Pulmonary artery endothelial cell (primary cell): Measurements from ENCODE around the gene SLC35F3. TPM values are rescaled to one million over a fixed set of nuclear protein-coding genes. Genes with fewer than 3 reads are reported as not detected.

Source experiments
- DNase-seq: peaks from one replicate; pipeline ENCODE4 v3.0.0-alpha.2; 2011; ENCODE audit warnings: low read depth, low spot score
- total RNA-seq: library from RNA; depleted of rRNA; stranded (reverse); fragments of >200 nt; gene quantifications from 2 replicates; pipeline ENCODE4 v1.2.3, GENCODE V29; 2014

SLC35F3 gene
- total RNA-seq, 1 donor from 2014 or later = not detected

DNA sequence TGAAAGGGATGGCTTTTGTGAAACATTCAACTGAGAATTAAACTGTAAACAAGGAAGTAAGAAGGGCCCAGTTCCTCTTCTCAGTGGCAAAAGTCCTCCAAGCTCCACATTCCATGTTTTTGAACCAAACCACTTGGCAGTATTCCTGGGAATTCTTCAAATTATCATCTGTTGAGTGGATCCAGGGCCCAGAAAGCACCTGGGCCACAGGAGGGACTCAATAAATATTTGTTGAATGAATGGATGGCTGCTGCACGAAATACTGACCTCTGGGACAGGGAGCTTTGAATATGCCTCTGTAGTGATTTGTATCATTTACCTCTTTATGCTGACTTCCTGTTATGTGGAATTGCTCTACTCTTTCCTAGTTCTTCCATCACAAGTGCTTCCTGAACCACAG is 4.7 kb downstream of the SLC35F3 start:
- DNase-seq = no peak

DNA sequence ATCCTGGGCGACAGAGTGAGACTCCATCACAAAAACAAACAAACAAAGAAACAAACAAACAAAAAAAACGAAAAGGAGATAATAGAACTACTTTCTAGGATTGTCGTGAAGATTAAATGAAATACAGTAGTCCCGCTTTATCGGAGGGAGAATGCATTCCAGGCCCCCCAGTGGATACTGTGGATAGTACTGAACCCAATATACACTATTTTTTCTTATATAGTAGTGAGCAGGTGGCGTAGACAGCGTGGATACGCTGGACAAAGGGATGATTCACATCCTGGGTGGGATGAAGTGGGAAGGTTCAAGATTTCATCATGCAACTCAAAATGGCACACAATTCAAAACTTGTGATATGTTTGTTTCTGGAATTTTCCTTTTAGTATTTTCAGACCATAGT is 8.0 kb downstream of the SLC35F3 start:
- DNase-seq = no peak

GRCh38 chr1:233912909-233913308 is 8.4 kb downstream of the SLC35F3 start:
- no peak for DNase-seq

GRCh38 chr1:233916706-233917105 is 12.2 kb downstream of the SLC35F3 start:
- DNase-seq = no peak

DNA sequence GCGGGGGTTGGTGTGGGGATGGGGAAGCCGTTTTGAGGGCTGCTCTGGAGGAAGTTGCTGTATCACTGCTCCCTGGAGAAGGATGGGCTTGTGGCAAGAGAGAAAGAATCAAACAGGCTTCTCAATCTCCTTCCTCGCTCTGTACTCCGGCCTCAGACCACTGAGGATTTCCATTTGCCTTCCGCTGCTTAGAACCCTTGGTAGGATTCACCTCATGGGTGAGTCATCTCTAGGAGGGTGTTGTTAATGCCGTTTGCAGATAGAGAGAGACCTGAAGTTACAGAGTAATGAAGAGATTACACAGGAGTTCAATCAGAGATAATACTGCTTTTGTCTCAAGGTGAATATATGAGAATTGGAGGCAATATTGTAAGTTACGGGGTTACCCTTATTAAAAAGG is 15.3 kb downstream of the SLC35F3 start:
- DNase-seq = no peak

DNA sequence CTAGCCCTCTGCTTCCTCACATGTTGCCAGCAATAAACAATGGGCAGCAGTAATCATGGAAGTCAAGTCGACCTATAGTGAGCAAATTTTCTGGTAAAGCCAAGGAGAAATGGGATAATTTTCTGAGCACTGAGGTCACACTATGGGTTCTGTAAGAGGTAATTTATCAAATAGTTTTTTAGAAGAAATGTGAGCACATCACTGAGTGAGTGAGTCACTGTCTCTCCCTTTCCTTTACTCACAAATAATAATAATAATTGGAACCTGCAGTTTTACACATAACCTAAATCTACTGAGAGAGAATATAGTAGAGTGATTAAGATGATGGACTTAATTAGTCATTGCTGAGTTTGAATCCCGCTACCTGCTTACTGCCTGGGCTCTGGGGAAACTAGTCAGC is 23.6 kb downstream of the SLC35F3 start:
- DNase-seq = no peak

GRCh38 chr1:233933339-233933738 is 28.9 kb downstream of the SLC35F3 start:
- DNase-seq = no peak

DNA sequence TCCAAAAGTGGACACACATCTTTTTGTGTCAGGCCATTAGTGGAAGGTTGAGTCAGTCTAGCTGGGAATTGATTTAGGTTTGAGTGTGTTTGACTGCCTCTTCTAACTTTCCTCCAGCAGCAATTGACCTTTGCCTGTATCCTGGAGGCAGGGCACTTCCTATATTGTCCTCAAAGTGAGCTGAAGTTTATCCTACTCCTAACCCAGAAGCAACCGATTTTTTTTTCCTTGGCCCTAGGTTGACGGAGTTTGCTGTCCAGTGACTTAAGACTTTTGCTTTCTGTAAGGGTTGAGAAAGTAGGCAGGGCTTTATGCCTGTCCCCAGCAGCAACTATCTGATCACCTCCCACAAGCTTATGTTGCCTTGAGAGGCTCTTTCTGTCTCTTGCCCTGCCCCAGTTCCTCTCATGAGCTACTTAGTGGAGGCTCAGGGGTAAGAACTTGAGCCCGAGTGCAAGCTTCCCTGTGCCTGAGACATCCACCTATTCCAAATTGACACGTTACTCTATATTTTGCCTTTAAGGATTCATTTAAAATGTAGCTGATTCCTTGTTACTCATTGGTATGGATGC is 30.9 kb downstream of the SLC35F3 start:
- no peak for DNase-seq

GRCh38 chr1:233936422-233936821 is 31.9 kb downstream of the SLC35F3 start:
- DNase-seq = no peak

DNA sequence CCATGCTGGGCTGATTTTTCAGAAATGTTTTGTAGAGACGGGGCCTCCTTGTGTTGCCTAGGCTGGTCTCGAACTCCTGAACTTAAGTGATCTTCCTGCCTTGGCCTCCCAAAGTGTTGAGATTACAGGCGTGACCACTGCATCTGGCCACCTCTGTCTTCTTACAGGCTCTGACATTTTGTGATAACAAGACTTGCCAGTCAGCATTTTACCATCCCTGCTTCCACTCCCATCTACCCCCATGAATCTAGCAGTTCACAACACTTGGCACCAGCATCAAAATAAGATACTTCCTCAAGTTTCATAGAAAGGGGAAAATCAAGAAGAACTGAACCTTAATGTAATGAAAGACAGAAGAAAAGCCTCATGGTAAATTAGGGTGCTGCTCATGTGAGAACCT is 32.4 kb downstream of the SLC35F3 start:
- no peak for DNase-seq

GRCh38 chr1:233938476-233938875 is 34.0 kb downstream of the SLC35F3 start:
- DNase-seq = no peak

DNA sequence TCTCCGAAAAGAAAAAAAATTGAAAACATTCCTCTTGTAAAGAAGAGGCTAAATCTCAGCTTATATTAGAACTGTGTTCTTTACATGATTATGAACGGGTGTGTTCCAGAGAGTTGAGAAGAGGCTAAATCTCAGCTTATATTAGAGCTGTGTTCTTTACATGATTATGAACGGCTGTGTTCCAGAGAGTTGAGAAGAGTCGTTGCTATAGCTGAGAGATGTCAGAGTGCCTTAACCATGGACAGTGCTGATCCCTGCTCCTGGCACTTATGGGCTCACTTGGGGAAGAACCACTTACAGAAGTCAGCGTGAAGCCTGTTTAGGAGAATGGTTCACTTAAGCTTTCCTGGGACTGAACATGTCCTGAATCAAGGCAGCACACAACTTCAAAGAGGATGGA is 35.0 kb downstream of the SLC35F3 start:
- no peak for DNase-seq

GRCh38 chr1:233940908-233941307 is 36.4 kb downstream of the SLC35F3 start:
- DNase-seq = no peak

DNA sequence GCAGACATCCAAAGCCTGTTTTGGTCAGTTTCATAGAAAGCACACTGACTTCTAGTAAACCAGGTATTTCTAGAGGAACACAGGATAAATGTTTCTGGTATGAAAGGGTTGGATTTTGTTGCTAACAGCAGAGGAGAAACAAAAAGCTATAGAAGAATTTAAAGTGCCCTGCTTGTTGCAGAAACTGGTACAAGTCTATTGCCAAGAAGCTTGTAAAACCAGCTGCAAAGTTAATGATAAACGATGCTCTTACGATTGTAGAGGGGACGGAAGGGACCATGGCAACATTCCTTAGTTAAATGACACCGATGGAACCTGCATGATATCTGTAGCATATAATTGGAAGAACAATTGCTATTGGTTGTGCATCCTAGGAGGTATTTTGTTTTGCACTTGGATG is 40.1 kb downstream of the SLC35F3 start:
- no peak for DNase-seq

DNA sequence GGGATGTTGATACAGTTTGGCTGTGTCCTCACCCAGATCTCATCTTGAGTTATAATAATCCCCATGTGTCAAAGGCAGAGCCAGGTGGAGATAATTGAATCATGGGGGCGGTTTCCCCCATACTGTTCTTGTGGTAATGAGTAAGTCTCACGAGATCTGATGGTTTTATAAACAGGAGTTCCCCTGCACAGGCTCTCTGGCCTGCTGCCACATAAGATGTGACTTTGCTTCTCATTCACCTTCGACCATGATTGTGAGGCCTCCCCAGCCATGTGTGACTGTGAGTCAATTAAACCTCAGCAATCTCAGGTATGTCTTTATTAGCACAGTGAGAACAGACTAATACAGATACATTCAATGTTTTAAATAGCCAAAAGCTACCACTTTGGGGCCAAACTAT is 41.1 kb downstream of the SLC35F3 start:
- no peak for DNase-seq

- no peak for DNase-seq
These were observed 41.5 kb downstream of the SLC35F3 start for GRCh38 chr1:233945979-233946378.

DNA sequence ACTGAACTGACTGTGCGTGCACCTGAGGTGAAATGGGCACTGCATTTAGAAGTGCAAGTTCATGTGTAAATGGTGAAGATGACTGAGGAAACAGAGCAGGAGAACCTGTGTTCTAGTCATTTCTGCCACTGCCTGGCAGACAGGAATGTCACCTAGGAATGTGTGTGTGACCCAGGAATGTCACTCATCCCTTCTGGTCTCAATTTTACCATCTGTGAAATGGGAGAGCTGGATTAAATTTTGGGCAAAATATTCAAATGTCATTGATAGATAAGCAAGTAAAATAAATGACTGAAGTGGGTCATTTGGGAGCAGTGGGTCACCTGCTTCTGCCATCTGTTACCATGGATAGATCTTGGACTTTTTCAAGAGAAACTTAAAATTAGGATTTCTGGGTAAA is 42.2 kb downstream of the SLC35F3 start:
- no peak for DNase-seq

- DNase-seq = no peak
These were observed 47.3 kb downstream of the SLC35F3 start for GRCh38 chr1:233951804-233952203.

GRCh38 chr1:233957691-233958090 is 53.2 kb downstream of the SLC35F3 start:
- DNase-seq = no peak

- no peak for DNase-seq
These were observed 54.6 kb downstream of the SLC35F3 start for GRCh38 chr1:233959102-233959501.

GRCh38 chr1:233959971-233960370 is 55.5 kb downstream of the SLC35F3 start:
- DNase-seq = no peak

DNA sequence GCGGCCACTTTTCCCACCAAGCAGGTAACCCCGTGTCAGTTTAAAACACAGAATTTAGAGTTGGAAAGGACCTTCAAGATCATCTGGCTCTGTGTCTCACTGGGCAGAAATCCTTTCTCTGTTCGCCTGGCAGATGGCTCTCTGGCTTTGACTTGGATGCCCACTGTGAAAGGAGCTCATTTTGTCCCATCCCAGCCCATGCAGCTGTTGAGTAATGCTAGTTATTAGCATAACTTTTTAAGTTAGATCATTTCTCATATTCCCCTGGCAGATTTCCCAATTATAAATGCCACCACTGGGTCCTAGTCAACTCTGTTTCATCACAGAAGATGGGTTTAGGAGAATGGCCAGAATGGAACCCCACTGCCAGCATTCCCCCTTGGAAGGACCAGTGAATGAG is 55.9 kb downstream of the SLC35F3 start:
- DNase-seq = no peak

DNA sequence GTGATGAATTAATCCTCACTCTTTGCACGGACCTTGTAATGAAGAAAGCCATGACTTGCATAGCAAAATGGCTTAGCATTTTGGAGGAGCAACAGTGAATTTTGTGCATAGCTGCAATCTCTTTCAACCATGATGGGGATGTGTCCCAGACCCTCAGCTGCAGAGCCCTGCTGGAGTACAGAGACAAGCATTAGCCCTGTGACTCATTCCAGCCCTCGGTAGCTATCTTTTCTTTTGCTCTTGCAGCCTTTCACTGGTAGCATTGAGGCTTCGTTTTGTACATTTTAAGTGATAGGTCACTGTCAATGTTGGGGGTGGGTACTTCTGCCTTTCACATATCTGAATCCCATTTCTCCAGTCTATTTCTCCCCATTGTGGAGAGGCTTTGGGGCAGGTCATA is 58.4 kb downstream of the SLC35F3 start:
- DNase-seq = no peak

- DNase-seq = no peak
These were observed 61.4 kb downstream of the SLC35F3 start for GRCh38 chr1:233965856-233966255.
